Measurements from ENCODE around the gene CRELD2. TPM values are rescaled to one million over a fixed set of nuclear protein-coding genes. Genes with fewer than 3 reads are reported as not detected.
"Not testable (repeated sequence)": the region's sequence is repeated elsewhere in the genome, so short reads cannot be mapped to it uniquely, and the experiment has no call there.

Gene CRELD2
- total and polyA plus RNA-seq, 2 experiments from 2014 or later: 35.7 to 47.7 TPM

- H2AFZ ChIP-seq: no peak overlapping the region
- no peak for TF ChIP-seq EZH2 (IDR thresholded peaks at IDR 0.05; ENCODE audit: low read depth, unreplicated experiment)
- TF ChIP-seq, protein P1, sequence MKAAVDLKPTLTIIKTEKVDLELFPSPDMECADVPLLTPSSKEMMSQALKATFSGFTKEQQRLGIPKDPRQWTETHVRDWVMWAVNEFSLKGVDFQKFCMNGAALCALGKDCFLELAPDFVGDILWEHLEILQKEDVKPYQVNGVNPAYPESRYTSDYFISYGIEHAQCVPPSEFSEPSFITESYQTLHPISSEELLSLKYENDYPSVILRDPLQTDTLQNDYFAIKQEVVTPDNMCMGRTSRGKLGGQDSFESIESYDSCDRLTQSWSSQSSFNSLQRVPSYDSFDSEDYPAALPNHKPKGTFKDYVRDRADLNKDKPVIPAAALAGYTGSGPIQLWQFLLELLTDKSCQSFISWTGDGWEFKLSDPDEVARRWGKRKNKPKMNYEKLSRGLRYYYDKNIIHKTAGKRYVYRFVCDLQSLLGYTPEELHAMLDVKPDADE (IDR thresholded peaks at IDR 0.05): no peak
- TF ChIP-seq REST (IDR thresholded peaks at IDR 0.05; ENCODE audit: unreplicated experiment): no peak
- no peak for TF ChIP-seq CREB1 (CRISPR knock-in tag; IDR thresholded peaks at IDR 0.05; ENCODE audit: low read depth)
- no peak for TF ChIP-seq ZNF114 (CRISPR knock-in tag; IDR thresholded peaks at IDR 0.05)
- Mint-ChIP-seq H3K27me3 (ENCODE audit: insufficient read depth, low read depth, poor library complexity) (no peaks in the 10 kb centered on the region), H3K4me1 (peaks cover 14% of the 10 kb centered on the region), H3K9me3 (peaks cover 8% of the 10 kb centered on the region; the same call in 2 of the 3 replicates), H3K27ac (no peak overlapping the region), H3K4me3 (no peak overlapping the region), H3K36me3 (ENCODE audit: low read depth) (peaks cover 3% of the 10 kb centered on the region; the same call in 1 of the 3 replicates)
- H3K36me3 ChIP-seq (ENCODE audit: insufficient read depth): no peaks in the 10 kb centered on the region
- no peaks in the 10 kb centered on the region for H3K79me2 ChIP-seq (replicated peaks; ENCODE audit: insufficient read depth)
- H3K9me2 ChIP-seq (ENCODE audit: insufficient read depth): no peaks in the 10 kb centered on the region
- no peaks in the 10 kb centered on the region for H4K20me1 ChIP-seq (replicated peaks; ENCODE audit: insufficient read depth)
- no peak overlapping the region for H3K27ac ChIP-seq (ENCODE audit: low read depth)
- no peak for DNase-seq (ENCODE audit: low spot score)
- 0 out of 2 replicates have a peak, but pooled peaks cover 2% of the 10 kb centered on the region for H3F3A ChIP-seq (replicated peaks; ENCODE audit: low read depth)
- peaks cover 10% of the 10 kb centered on the region; the same call in 1 of the 2 replicates for H3K4me1 ChIP-seq (ENCODE audit: insufficient read depth)
- ATAC-seq: no peak
- no peak overlapping the region for H3K4me3 ChIP-seq
- no peak overlapping the region for H3K4me2 ChIP-seq
- no peaks in the 10 kb centered on the region for H3K27me3 ChIP-seq (ENCODE audit: insufficient read depth)
Observed at GRCh38 chr22:49944399-49944891, 26.0 kb downstream of the CRELD2 start.

DNA sequence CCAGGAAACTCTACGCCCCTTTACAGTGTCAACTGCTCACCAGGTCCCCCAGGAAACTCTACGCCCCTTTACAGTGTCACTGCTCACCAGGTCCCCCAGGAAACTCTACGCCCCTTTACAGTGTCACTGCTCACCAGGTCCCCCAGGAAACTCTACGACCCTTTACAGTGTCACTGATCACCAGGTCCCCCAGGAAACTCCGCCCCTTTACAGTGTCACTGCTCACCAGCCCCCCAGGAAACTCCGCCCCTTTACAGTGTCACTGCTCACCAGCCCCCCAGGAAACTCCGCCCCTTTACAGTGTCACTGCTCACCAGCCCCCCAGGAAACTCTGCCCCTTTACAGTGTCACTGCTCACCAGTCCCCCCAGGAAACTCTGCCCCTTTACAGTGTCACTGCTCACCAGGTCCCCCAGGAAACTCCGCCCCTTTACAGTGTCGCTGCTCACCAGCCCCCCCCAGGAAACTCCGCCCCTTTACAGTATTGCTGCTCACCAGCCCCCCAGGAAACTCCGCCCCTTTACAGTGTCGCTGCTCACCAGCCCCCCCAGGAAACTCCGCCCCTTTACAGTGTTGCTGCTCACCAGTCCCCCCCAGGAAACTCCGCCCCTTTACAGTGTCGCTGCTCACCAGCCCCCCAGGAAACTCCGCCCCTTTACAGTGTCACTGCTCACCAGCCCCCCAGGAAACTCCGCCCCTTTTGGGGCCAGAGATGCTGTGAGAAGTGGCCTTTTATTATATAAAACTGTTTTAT is 26.8 kb downstream of the CRELD2 start:
- H3K9me3 Mint-ChIP-seq; H3K27me3 Mint-ChIP-seq (ENCODE audit: insufficient read depth, low read depth, poor library complexity); H3K27ac Mint-ChIP-seq; H3K27ac ChIP-seq (ENCODE audit: low read depth); H3K36me3 ChIP-seq (ENCODE audit: insufficient read depth); H4K20me1 ChIP-seq (replicated peaks; ENCODE audit: insufficient read depth); H3K27me3 ChIP-seq (ENCODE audit: insufficient read depth); H3F3A ChIP-seq (replicated peaks; ENCODE audit: low read depth); H2AFZ ChIP-seq; H3K36me3 Mint-ChIP-seq (ENCODE audit: low read depth); H3K9me2 ChIP-seq (ENCODE audit: insufficient read depth); H3K79me2 ChIP-seq (replicated peaks; ENCODE audit: insufficient read depth); DNase-seq (ENCODE audit: low spot score); H3K4me3 ChIP-seq; H3K4me2 ChIP-seq; ATAC-seq; H3K4me3 Mint-ChIP-seq: not testable (repeated sequence)
- peaks cover 16% of the 10 kb centered on the region for H3K4me1 Mint-ChIP-seq
- peaks cover 10% of the 10 kb centered on the region; the same call in 1 of the 2 replicates for H3K4me1 ChIP-seq (ENCODE audit: insufficient read depth)

Measured in GM23338 (cell line).